ENCODE measurements around the gene SYPL1.

SYPL1 gene

GRCh38 chr7:106121189-106121810 lies 9.2 kb upstream of the SYPL1 start:
- DNase-seq (ENCODE audit: low spot score) = no peak

GRCh38 chr7:106120500-106120899 lies 8.4 kb upstream of the SYPL1 start:
- DNase-seq (ENCODE audit: low spot score) = no peak

- DNase-seq (ENCODE audit: low spot score) = no peak
Measured at GRCh38 chr7:106119719-106120118, 7.6 kb upstream of the SYPL1 start.

GRCh38 chr7:106117786-106118544 lies 5.9 kb upstream of the SYPL1 start:
- DNase-seq (ENCODE audit: low spot score) = no peak

- DNase-seq (ENCODE audit: low spot score) = no peak
Measured at GRCh38 chr7:106116161-106116704, 4.1 kb upstream of the SYPL1 start.

- no peak for DNase-seq (ENCODE audit: low spot score)
Measured at GRCh38 chr7:106114716-106115383, 2.7 kb upstream of the SYPL1 start.

GRCh38 chr7:106112972-106113421 lies 885 bp upstream of the SYPL1 start:
- DNase-seq (ENCODE audit: low spot score) = no peak

GRCh38 chr7:106111655-106112117 lies 426 bp downstream of the SYPL1 start:
- DNase-seq (ENCODE audit: low spot score) = peak; percentile 54

GRCh38 chr7:106110885-106111654 lies 1.0 kb downstream of the SYPL1 start:
- DNase-seq (ENCODE audit: low spot score) = no peak

GRCh38 chr7:106110238-106110560 lies 1.9 kb downstream of the SYPL1 start:
- DNase-seq (ENCODE audit: low spot score) = no peak

- DNase-seq (ENCODE audit: low spot score) = no peak
Measured at GRCh38 chr7:106109521-106110237, 2.4 kb downstream of the SYPL1 start.

GRCh38 chr7:106108991-106109390 lies 3.1 kb downstream of the SYPL1 start:
- DNase-seq (ENCODE audit: low spot score) = no peak

GRCh38 chr7:106104721-106105260 lies 7.3 kb downstream of the SYPL1 start:
- no peak for DNase-seq (ENCODE audit: low spot score)

GRCh38 chr7:106102387-106102966 lies 9.6 kb downstream of the SYPL1 start:
- DNase-seq (ENCODE audit: low spot score) = no peak

- no peak for DNase-seq (ENCODE audit: low spot score)
Measured at GRCh38 chr7:106101726-106102125, 10.4 kb downstream of the SYPL1 start.

GRCh38 chr7:106100863-106101629 lies 11.1 kb downstream of the SYPL1 start:
- DNase-seq (ENCODE audit: low spot score) = no peak

GRCh38 chr7:106099539-106099938 lies 12.6 kb downstream of the SYPL1 start:
- no peak for DNase-seq (ENCODE audit: low spot score)

GRCh38 chr7:106098889-106099288 lies 13.2 kb downstream of the SYPL1 start:
- DNase-seq (ENCODE audit: low spot score) = no peak

GRCh38 chr7:106095634-106096033 lies 16.5 kb downstream of the SYPL1 start:
- DNase-seq (ENCODE audit: low spot score) = no peak

GRCh38 chr7:106094780-106095179 lies 17.3 kb downstream of the SYPL1 start:
- no peak for DNase-seq (ENCODE audit: low spot score)
